Measurements from ENCODE around the gene PLTP.

- TF ChIP-seq CTCF (IDR thresholded peaks at IDR 0.05) = no peak
- no peak for TF ChIP-seq EP300 (IDR thresholded peaks at IDR 0.05)
These were observed 7.0 kb upstream of the PLTP start for GRCh38 chr20:45918779-45919537.

Data from suprapubic skin (tissue), 3 donors.